GM23338 (cell line): ENCODE results near the gene SRD5A3. TPM values are rescaled to one million over a fixed set of nuclear protein-coding genes. Genes with fewer than 3 reads are reported as not detected.

Source experiments
- ATAC-seq: fragments of 200-7000 bp; cut with Tn5 transposase; 3 replicates; pipeline ENCODE4 v1.9.1; 2020
- DNase-seq: peaks from one replicate; pipeline ENCODE4 v3.0.0-alpha.2; 2015; ENCODE audit warnings: low spot score
- H2AFZ ChIP-seq: fragments of 200-600 bp; sonication (generic); 2 replicates; pipeline ENCODE4 v1.8.0; 2016; ENCODE audit warnings: antibody characterized with exemption, mild to moderate bottlenecking, moderate library complexity
- H3F3A ChIP-seq: fragments of 200-600 bp; sonication (generic); replicated peaks from 2 replicates; pipeline ENCODE4 v1.8.0; 2017; ENCODE audit warnings: antibody characterized with exemption, mixed run types, low read depth
- H3K27ac ChIP-seq: fragments of 200-600 bp; sonication (generic); 2 replicates; pipeline ENCODE4 v1.6.1; 2016; ENCODE audit warnings: low read depth
- H3K27me3 ChIP-seq: fragments of 200-600 bp; sonication (generic); 2 replicates; pipeline ENCODE4 v1.8.0; 2016; ENCODE audit warnings: mild to moderate bottlenecking, mixed run types, moderate library complexity; ENCODE audit not compliant: insufficient read depth
- H3K36me3 ChIP-seq: fragments of 200-600 bp; sonication (generic); 2 replicates; pipeline ENCODE4 v1.8.0; 2016; ENCODE audit warnings: mild to moderate bottlenecking; ENCODE audit not compliant: insufficient read depth
- H3K4me1 ChIP-seq: fragments of 200-600 bp; sonication (generic); 2 replicates; pipeline ENCODE4 v1.8.0; 2016; ENCODE audit warnings: mild to moderate bottlenecking, moderate library complexity; ENCODE audit not compliant: insufficient read depth
- H3K4me2 ChIP-seq: fragments of 200-600 bp; sonication (generic); 2 replicates; pipeline ENCODE4 v1.7.1; 2017; ENCODE audit warnings: mixed run types
- H3K4me3 ChIP-seq: fragments of 200-600 bp; sonication (generic); 2 replicates; pipeline ENCODE4 v1.6.1; 2016; ENCODE audit warnings: mixed run types
- H3K79me2 ChIP-seq: fragments of 200-600 bp; sonication (generic); replicated peaks from 2 replicates; pipeline ENCODE4 v1.8.0; 2017; ENCODE audit warnings: mild to moderate bottlenecking; ENCODE audit not compliant: insufficient read depth
- H3K9me2 ChIP-seq: fragments of 200-600 bp; sonication (generic); 2 replicates; pipeline ENCODE4 v1.8.0; 2017; ENCODE audit not compliant: insufficient read depth
- H4K20me1 ChIP-seq: fragments of 200-600 bp; sonication (generic); replicated peaks from 2 replicates; pipeline ENCODE4 v1.8.0; 2017; ENCODE audit warnings: mild to moderate bottlenecking; ENCODE audit not compliant: insufficient read depth
- H3K27ac Mint-ChIP-seq: 2 replicates; pipeline ENCODE4 v1.8.0; 2020; ENCODE audit warnings: inconsistent platforms, mild to moderate bottlenecking, moderate library complexity, mixed read lengths
- H3K27me3 Mint-ChIP-seq: 3 replicates; pipeline ENCODE4 v1.8.0; 2022; ENCODE audit warnings: low read depth, mild to moderate bottlenecking, moderate library complexity, mixed read lengths, inconsistent platforms; ENCODE audit not compliant: insufficient read depth, poor library complexity
- H3K36me3 Mint-ChIP-seq: 3 replicates; pipeline ENCODE4 v1.8.0; 2021; ENCODE audit warnings: low read depth, mild to moderate bottlenecking, inconsistent platforms, moderate library complexity, mixed read lengths
- H3K4me1 Mint-ChIP-seq: 3 replicates; pipeline ENCODE4 v1.8.0; 2020; ENCODE audit warnings: mild to moderate bottlenecking, inconsistent platforms, mixed read lengths
- H3K4me3 Mint-ChIP-seq: 3 replicates; pipeline ENCODE4 v1.8.0; 2021; ENCODE audit warnings: moderate library complexity, mild to moderate bottlenecking, inconsistent platforms, mixed read lengths
- H3K9me3 Mint-ChIP-seq: 3 replicates; pipeline ENCODE4 v1.8.0; 2020; ENCODE audit warnings: moderate library complexity, mild to moderate bottlenecking, inconsistent platforms, mixed read lengths
- CTCF ChIP-seq, 2 experiments: fragments of 200-600 bp in 1 of 2; sonication (generic) in 1 of 2; conservative IDR thresholded peaks; 2 replicates each; pipeline versions ENCODE4 v1.5.1 to v1.6.1; 2016 to 2017; ENCODE audit warnings: antibody characterized with exemption in 2 of 2, low read depth in 2 of 2, mild to moderate bottlenecking in 2 of 2, moderate library complexity in 1 of 2
- EZH2 ChIP-seq: fragments of 200-600 bp; sonication (generic); IDR thresholded peaks from one replicate; pipeline ENCODE4 v1.8.0; 2017; ENCODE audit warnings: antibody characterized with exemption, mild to moderate bottlenecking, low read depth; ENCODE audit not compliant: unreplicated experiment
- JUNB ChIP-seq: IDR thresholded peaks from one replicate; pipeline ENCODE4 v1.6.1; 2016; ENCODE audit warnings: antibody characterized with exemption; ENCODE audit not compliant: unreplicated experiment
- NANOG ChIP-seq: IDR thresholded peaks from 2 replicates; pipeline ENCODE4 v1.6.1; 2016; ENCODE audit warnings: antibody characterized with exemption, borderline replicate concordance
- POLR2AphosphoS5 ChIP-seq: IDR thresholded peaks from 2 replicates; pipeline ENCODE4 v1.6.1; 2016; ENCODE audit warnings: antibody characterized with exemption, low read depth
- STAT1 ChIP-seq: IDR thresholded peaks from one replicate; pipeline ENCODE4 v1.6.1; 2016; ENCODE audit warnings: antibody characterized with exemption; ENCODE audit not compliant: unreplicated experiment
- polyA plus RNA-seq: library from polyadenylated mRNA; unstranded; fragments of >200 nt; fragmentation: Nextera tagmentation; extraction: Ambion mirVana; gene quantifications from 2 replicates; pipeline ENCODE4 v1.2.1, GENCODE V29; 2016
- total RNA-seq: library from RNA; depleted of rRNA; stranded (reverse); fragments of >200 nt; shearing (Covaris generic); gene quantifications from 2 replicates; pipeline ENCODE4 v1.2.3, GENCODE V29; 2014
- TF ChIP-seq, protein P1 (sequence below): IDR thresholded peaks from one replicate; pipeline ENCODE4 v1.6.1; 2018; ENCODE audit warnings: antibody characterized with exemption; ENCODE audit not compliant: unreplicated experiment

Gene SRD5A3
- total and polyA plus RNA-seq, 2 experiments from 2014 or later, result 23.0 to 49.9 TPM

DNA sequence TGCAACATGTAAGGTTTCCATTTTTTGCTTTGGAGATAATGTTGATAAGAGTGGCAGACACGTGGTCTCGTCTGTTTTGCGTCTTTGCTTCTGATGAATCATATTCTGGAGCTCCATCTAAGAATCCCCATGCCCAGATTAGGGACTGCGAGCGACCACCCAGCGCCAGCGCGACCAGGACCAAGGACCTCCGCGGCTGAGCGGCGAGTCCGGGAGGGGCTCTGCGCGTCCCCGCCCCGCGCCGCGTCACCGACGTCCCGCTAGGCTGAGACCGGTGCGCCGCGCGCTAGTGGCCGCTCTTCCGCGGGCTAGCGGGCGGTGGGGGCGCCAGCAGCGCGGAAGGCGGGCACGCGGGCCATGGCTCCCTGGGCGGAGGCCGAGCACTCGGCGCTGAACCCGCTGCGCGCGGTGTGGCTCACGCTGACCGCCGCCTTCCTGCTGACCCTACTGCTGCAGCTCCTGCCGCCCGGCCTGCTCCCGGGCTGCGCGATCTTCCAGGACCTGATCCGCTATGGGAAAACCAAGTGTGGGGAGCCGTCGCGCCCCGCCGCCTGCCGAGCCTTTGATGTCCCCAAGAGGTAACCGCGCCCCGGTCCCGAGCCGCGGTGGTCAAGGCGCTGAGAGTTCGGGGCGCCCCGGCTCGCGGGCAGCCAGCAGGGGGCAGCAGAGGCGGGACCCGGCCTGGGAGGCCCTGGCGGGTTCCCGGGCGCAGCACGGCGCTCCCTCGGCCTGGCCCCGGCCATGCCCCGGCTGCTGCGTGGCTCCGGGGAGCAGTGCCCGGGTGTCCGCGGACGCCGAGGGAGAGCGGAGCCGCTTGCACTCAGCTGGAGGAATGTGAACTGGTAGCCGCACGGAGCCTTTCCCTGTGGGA is at the start of gene SRD5A3 (continued):
- TF ChIP-seq STAT1, result no peak

DNA sequence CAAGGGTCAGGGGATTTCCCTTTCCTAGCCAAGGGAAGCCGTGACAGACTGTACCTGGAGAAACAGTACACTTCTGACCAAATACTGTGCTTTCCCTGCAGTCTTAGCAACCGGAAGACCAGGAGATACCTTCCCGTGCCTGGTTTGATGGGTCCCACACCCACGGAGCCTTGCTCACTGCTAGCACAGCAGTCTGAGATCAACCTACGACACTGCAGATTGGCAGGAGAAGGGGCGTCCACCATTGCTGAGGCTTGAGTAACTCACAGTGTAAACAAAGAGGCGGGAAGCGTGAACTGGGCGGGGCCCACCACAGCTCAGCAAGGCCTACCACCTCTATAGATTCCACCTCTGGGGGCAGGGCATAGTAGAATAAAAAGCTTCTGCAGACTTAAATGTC is 48.7 kb upstream of the SRD5A3 start:
- TF ChIP-seq CTCF (conservative IDR thresholded peaks at IDR 0.05; ENCODE audit: low read depth in 2 of 2), result no peak
- TF ChIP-seq, protein P1, sequence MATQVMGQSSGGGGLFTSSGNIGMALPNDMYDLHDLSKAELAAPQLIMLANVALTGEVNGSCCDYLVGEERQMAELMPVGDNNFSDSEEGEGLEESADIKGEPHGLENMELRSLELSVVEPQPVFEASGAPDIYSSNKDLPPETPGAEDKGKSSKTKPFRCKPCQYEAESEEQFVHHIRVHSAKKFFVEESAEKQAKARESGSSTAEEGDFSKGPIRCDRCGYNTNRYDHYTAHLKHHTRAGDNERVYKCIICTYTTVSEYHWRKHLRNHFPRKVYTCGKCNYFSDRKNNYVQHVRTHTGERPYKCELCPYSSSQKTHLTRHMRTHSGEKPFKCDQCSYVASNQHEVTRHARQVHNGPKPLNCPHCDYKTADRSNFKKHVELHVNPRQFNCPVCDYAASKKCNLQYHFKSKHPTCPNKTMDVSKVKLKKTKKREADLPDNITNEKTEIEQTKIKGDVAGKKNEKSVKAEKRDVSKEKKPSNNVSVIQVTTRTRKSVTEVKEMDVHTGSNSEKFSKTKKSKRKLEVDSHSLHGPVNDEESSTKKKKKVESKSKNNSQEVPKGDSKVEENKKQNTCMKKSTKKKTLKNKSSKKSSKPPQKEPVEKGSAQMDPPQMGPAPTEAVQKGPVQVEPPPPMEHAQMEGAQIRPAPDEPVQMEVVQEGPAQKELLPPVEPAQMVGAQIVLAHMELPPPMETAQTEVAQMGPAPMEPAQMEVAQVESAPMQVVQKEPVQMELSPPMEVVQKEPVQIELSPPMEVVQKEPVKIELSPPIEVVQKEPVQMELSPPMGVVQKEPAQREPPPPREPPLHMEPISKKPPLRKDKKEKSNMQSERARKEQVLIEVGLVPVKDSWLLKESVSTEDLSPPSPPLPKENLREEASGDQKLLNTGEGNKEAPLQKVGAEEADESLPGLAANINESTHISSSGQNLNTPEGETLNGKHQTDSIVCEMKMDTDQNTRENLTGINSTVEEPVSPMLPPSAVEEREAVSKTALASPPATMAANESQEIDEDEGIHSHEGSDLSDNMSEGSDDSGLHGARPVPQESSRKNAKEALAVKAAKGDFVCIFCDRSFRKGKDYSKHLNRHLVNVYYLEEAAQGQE, result no peak
- no peak for TF ChIP-seq NANOG
- TF ChIP-seq JUNB, result no peak
- no peak for TF ChIP-seq POLR2AphosphoS5
- TF ChIP-seq EZH2, result no peak
- H3K27ac ChIP-seq, result no peak overlapping the region
- no peak for DNase-seq
- Mint-ChIP-seq H3K36me3 (peaks cover 24% of the 10 kb centered on the region; the same call in 2 of the 3 replicates), H3K4me1 (peaks cover 7% of the 10 kb centered on the region), H3K4me3 (no peak overlapping the region), H3K9me3 (peaks cover 23% of the 10 kb centered on the region), H3K27me3 (peaks cover 2% of the 10 kb centered on the region), H3K27ac (no peak overlapping the region)
- H3K4me3 ChIP-seq, result no peak overlapping the region
- H2AFZ ChIP-seq, result no peak overlapping the region
- no peaks in the 10 kb centered on the region; the same call in 1 of the 2 replicates for H3K36me3 ChIP-seq
- H3K27me3 ChIP-seq, result no peaks in the 10 kb centered on the region
- ATAC-seq, result no peak
- no peaks in the 10 kb centered on the region for H3K79me2 ChIP-seq
- H4K20me1 ChIP-seq, result no peaks in the 10 kb centered on the region
- H3K4me1 ChIP-seq, result no peaks in the 10 kb centered on the region
- no peak overlapping the region for H3K4me2 ChIP-seq
- H3F3A ChIP-seq, result no peaks in the 10 kb centered on the region
- H3K9me2 ChIP-seq, result peaks cover 11% of the 10 kb centered on the region; the same call in 1 of the 2 replicates
